Measurements from ENCODE around the gene RHOA. TPM values are rescaled to one million over a fixed set of nuclear protein-coding genes. Genes with fewer than 3 reads are reported as not detected.
"Not testable (repeated sequence)": the region's sequence is repeated elsewhere in the genome, so short reads cannot be mapped to it uniquely, and the experiment has no call there.

The RHOA gene
- total RNA-seq, 1 donor from 2014 or later: 420 TPM

DNA sequence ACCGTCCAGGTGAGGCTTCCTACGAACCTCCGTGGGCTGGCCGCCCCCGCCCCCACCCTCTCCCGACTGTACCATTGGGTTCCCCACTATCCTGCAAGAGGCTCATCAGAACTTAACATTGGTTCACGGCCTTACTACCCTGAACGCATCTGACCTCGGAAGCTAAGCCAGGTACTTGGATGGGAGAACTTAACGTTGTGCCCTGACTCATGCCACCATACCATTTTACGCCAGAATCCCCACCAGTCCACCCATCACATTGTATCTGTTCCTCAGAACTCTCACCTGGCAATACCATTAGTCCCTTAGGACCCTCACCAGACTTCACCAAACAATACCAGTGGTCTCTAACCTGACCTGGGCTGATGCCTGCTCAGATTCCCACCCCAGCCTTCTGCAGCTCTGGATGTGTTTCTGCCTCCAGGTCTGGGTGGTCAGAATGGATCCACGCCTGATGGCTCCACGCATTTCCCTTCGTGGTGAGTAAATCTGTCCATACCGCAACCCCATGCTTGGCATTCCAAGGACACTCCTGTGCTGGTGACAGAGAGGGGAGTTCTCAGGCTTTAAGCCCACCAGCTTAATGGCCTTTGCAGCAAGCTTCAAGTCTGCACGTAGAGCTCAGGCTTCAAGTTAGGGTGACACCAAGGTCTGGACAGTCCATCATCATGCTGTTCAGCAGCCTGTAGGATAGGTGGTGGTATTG is 1.0 kb upstream of the RHOA start:
- intact Hi-C loops (cut with micrococcal nuclease): loop anchor here (1.0 to 10.0 kb wide), 15 partner anchors 17 to 1324 kb away; partner anchors contain the start of genes ARIH2, DAG1, GPX1 and HYAL2

DNA sequence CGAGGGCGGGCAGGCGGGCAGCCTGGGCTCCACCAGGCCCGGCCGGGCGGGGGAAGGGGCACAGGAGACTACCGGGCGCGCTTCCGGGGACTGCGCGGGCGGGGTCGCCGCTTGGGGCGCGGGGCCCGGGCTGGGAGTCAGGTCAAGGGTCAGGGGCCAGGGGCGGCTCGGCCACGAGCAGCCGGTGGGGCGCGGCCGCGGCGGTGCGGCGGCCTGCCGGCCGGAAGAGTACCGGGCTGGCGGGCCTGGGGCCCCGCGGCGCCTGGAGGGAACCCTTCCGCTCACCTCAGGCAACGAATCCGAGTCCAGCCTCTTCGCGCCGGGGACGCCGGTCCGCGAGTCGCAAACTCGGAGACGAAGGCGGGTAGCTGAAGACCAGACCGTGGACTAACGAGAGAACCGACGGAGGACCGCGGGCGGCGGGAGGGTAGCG is 225 bp downstream of the RHOA start:
- intact Hi-C loops (cut with micrococcal nuclease): loop anchor here (5.0 to 10.0 kb wide), 3 partner anchors 404 to 913 kb away; partner anchors contain the start of genes HYAL2, IP6K2, TUSC2 and WDR6

DNA sequence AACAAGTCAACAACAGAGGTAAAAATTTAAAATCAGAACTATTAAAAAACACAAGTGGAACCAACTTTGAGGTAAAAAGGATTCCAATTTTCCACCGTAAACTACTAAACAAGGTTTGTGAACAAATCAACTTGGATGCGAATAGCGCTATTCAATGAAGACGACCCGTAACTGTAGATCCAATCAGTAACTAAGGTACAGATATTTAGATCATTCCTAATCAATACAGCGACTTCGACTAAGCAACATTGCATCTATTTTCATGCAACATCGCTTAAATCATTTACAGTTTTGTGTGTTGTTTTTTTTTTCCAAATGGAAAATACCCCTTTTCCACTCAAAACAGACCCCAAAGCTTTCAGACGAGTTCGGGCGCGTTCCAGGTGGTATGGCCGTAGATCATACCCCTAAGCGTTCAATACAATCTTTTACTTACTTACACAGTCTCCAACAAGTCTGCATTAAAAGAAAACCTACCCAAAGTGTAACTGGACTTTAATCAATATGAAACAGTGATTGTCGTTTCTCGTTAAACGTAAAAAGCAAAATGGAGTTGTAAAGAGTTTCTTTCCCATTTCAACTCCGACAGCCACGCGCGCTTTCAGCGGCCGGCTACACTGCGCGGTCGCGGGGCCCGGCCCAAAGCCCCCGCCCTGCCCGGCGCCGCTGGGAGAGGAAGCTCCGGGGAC is 786 bp downstream of the RHOA start:
- intact Hi-C loops (cut with micrococcal nuclease): loop anchor here (5.0 to 10.0 kb wide), 3 partner anchors 404 to 914 kb away; partner anchors contain the start of genes HYAL2, IP6K2, TUSC2 and WDR6

DNA sequence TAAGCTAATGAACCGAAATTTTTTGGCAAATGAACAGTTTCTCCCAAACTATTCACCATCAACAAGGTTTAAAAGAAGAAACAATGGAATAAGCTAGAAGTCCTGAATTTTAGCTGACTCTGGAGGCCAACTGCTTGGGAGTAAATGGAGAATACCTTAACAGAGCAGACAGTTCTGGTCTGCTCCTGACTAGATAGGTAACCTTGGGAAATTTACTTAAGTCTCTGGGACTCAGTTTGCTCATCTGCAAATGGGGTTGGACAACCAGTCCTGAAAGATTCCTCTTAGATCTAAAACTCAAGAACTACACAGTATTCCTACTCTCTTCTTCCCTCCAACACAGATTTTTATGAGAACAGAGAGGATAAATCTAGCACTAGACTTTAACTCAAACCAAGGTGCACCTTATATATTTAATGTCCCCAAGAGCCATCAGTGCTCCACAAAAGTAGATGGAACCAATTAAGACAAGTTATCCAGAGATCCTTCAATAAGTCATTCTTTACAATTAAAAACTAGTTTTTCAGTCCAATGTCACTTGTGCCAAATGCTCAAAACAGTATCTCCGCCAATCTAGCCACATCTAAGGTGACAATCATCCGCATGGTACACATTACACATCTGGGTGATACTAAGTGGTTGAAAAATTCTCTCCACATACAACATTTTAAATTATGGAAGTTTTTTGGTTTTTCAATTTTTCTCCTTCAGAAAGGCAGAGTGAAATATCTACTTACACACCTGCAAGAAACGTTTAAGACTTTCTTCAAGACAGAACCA is 1.5 kb downstream of the RHOA start:
- intact Hi-C loops (cut with micrococcal nuclease): loop anchor here (5.0 to 10.0 kb wide), 3 partner anchors 403 to 915 kb away; partner anchors contain the start of genes HYAL2, IP6K2, TUSC2 and WDR6

DNA sequence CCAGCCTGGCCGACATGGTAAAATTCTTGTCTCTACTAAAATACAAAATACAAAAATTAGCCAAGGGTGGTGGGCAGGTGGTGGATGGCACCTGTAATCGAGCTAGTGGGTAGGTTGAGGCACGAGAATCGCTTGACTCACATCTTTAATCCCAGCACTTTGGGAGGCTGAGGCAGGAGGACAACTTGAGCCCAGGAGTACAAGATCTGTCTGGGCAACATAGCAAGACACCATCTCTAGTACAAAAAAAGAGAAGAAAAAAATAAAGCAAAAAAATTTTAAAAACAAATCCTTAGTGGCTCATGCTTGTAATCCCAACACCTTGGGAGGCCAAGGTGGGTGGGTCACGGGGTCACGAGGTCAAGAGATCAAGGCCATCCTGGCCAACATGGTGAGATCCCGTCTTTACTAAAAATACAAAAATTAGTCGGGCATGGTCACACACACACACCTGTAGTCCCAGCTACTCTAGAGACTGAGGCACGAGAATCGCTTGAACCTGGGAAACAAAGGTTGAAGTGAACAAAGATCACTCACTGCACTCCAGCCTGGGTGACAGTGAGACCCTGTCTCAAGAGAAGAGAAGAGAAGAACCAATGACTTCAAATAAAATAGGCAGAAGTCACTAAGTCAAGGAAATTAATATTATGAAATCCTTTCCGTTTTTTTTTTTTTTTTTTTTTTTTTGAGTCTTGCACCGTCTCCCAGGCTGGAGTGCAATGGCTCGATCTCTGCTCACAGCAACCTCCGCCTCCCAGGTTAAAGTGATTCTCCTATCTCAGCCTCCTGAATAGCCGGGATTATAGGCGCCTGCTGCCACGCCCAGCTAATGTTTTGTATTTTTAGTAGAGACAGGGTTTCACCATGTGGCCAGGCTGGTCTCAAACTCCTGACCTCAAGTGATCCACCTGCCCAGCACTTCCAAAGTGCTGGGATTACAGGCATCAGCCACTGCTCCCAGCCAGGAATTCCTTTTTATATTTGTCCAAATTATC is 4.9 kb downstream of the RHOA start:
- intact Hi-C loops (cut with micrococcal nuclease): no loop called here

DNA sequence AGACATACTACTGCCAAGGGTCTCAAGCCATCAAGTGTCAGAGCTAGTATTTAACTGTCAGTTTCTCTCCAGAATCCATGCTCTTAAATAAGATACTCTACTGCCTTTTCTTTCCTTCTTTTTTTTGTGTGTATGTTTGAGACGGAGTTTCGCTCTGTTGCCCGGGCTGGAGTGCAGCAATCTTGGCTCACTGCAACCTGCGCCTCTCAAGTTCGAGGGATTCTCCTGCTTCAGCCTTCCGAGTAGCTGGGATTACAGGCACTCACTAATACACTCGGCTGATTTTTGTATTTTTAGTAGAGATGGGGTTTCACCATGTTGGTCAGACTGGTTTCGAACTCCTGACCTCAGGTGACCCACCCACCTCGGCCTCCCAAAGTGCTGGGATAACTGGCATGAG is 6.2 kb downstream of the RHOA start:
- intact Hi-C loops (cut with micrococcal nuclease): not testable (repeated sequence)

DNA sequence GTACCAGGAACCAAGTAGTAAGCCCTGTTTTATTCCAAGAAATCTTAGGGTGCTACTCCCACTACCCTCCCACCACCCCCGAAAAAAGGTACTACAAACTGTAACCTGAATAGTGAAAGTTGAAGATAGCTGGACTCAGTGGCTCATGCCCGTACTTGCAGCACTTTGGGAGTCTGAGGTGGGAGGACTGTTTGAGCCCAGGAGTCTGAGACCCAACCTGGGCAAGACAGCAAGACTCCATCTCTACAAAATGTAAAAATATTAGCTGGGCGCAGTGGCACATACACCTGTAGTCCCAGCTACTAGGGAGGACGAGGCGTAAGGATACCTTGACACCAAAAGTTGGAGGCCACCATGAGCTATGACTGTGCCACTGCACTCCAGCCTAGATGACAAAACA is 7.9 kb downstream of the RHOA start:
- intact Hi-C loops (cut with micrococcal nuclease): no loop called here

DNA sequence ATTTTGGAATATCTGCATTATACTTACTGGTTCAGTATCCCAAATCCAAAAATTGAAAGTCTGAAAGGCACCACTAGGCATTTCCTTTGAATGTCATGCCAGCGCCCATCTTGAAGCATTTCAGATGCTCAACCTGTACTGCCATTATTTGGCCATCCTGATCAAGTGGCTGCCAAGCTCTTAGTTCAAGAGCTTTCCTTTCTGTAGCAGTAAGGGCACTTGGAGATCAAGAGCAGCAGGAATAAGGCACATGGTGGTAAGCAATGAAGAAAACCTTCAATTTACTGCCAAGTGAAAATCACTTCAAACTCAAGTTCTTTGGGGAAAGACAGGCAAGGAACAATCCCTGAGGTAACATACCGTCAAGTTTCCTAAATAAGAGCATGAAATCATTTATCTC is 10.0 kb downstream of the RHOA start:
- intact Hi-C loops (cut with micrococcal nuclease): no loop called here

DNA sequence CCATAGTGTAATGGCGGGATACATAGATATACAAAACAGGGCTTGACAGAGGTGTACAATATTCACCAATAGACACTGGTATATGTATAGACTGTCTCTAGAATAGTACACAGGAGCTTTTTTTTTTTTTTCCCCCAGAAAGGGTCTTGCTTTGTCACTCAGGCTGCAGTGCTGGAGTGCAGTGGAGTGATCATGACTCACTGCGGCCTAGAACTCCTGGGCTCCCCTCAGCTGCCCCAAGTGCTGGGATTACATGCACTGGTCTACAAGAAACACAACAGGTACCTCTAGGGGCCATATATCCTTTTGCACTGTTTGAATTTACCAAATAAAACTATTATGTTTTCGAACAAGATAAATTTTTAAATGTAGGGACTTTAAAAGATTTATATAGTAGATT is 12.3 kb downstream of the RHOA start:
- intact Hi-C loops (cut with micrococcal nuclease): no loop called here

DNA sequence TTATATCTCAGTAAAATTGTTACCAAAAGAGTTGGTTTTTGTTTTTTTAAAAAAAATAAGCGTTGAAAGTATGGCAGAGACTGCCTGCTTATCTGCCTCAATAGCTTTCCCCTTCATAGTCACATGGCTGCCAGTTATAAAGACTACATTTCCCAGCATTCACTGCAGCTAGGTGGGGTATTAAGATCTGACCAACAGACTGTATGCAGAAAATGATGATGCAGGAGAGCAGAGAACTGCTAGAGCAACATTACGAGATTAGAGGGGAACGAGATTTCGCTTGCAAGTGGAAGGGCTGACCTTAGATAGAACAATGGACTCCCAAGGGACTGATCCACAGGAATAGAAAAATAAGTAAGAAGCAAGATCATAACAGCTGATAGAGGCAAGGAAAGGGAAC is 14.3 kb downstream of the RHOA start:
- intact Hi-C loops (cut with micrococcal nuclease): no loop called here

DNA sequence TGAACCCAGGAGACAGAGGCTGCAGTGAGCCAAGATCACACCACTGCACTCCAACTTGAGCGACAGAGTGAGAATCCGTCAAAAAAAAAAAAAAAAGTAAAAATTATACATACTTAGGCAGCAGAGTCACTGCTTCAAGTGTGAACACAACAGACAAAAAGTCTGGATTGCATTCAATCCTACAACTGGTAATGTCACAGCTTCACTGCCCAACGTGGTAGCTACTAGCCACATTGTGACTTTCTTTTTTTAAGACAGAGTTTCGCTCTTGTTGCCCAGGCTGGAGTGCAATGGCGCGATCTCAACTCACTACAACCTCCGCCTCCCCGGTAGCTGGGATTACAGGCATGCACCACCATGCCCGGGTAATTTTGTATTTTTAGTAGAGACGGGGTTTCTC is 20.5 kb downstream of the RHOA start:
- intact Hi-C loops (cut with micrococcal nuclease): not testable (repeated sequence)

DNA sequence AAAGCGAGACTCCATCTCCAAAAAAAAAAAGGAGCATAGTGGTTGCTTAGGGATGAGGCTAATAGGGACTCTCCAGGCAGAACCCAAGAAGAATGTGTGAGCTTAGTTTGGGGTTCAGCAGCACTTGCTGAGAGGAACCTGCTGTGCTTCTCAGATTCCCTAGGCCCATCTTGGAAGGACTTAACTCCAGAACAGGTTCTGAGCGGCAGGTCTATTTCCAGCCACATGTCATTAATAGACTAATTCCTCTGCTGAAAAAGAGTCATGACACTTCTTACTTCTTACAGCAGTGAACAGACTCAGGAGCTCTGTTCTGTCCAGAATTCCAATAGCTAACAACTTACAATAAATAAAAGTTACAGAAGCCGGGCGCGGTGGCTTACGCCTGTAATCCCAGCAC is 22.5 kb downstream of the RHOA start:
- intact Hi-C loops (cut with micrococcal nuclease): no loop called here

DNA sequence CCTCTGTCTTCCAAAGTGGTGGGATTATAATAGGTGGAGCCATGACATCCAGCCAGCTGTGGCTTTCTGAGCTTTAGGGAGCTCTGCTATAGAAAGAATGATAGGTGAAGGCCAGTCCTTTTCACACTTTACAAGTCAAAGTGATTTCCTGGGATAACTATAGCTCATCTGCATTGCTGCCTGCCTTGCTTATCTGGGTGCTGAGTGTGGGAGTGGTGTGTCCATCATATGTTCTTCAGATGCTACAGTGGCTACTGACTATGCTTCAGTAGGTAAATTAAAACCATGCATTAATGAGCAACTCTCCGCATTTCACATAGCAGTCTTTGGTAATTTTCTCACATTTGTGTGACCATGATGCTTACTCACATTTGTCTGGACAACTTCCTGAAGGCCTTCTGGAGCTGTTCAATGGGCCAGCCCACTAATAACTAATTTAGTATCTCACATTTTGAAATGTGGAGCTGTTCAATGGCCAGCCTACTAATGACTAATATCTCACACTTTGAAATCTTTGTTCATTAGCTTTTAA is 23.4 kb downstream of the RHOA start:
- intact Hi-C loops (cut with micrococcal nuclease): no loop called here

DNA sequence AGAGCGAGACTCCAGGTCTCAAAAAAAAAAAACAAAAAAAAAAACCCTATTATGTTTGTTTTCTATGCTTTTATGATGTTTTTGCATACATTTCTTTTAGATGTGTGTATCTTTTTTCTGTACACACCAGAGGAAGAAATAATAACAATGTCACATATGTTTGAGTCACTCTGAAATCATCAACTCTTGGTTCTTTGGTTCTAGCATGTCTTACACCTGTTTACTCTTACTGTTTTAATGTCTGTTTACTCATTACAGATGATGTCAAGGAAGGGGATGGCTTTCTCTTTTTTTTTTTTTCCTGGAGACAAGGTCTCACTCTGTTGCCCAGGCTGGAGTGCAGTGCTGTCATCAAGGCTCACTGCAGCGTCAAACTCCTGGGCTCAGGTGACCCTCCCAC is 24.1 kb downstream of the RHOA start:
- intact Hi-C loops (cut with micrococcal nuclease): no loop called here

DNA sequence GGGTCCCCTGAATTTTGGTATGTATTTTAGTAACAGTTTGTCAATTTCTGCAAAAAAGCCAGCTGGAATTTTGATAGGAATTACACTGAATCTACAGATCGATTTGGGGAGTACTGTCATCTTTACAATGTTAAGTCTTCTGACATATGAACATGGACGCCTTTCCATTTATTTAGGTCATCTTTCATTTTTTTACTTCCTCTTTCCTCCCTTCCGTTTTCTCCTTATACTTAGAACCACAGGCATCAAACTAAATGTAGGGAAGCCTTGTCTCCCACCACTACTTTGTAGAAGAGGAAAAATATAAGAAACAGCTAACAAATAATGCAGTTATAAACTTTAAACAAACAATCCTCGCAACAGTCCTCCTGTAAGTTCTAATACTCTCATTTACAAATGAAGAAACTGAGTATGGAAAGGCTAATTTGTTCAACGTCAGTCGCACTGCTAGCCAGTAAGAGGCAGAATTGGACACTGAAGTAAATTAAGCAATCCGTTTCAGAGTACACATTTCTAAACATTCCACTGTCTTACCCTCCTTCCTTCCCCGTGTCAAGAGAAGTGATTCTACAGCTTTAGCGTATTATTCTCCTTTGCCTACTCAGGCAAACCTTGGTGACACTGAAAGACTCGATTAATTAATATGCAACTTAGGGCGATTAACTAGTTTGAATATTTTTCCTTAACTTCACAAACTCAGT is 25.6 kb downstream of the RHOA start:
- intact Hi-C loops (cut with micrococcal nuclease): no loop called here

DNA sequence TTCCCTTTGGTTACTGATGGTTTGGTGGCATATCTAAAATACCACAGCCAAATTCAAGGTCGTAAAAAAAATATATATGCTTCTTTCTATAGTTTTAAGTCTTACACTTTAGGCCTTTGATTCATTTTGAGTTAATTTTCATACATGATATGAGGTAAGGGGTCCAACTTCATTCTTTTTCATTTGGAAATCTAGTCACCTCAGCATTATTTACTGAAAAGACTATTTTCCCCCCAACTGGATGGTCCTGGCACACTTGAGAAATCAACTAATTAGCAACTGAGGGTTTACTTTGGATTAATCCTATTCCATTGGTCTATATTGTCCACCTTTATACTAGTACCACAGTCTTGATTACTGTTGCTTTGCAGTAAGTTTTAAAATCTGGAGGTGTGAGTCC is 26.2 kb downstream of the RHOA start:
- intact Hi-C loops (cut with micrococcal nuclease): no loop called here

DNA sequence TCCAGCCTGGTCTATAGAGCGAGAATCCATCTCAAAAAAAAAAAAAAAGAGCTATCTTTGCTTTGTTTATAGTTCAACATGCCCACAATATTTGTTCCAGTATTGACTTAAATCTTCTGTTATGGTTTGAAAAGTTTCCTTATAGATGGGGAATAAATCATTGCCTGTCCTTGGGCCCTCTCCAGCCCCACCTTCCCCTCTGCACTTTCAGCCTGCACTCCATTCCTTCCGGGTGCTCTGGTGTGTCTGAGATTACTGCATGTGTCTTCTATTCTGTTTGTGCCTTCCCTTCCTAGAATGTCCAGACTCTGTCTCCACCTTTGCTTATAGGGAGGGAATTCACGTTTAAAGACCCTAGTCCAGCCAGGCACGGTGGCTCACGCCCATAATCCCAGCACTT is 28.4 kb downstream of the RHOA start:
- intact Hi-C loops (cut with micrococcal nuclease): no loop called here

DNA sequence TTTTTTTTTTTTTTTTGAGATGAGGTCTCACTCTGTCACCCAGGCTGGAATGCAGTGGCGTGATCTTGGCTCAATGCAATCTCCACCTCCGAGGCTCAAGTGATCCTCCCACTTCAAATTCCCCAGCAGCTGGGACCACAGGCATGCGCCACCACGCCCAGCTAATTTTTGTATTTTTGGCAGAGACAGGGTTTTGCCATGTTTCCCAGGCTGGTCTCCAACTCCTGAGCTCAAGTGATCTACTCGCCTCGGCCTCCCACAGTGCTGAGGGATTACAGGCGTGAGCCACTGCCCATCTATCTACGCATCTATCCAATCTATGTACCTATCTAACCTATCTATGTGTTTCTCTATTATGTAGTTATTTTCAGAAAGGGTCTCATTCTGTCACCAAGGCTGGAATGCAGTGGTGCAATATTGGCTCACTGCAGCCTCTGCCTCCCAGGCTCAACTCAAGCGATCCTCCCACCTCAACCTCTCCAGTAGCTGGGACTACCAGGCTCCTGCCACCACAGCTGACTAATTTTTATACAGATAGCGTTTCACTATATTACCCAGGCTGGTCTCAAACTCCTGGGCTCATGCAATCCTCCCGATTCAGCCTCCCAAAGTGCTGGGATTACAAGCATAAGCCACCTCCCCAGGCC is 33.4 kb downstream of the RHOA start:
- intact Hi-C loops (cut with micrococcal nuclease): no loop called here

DNA sequence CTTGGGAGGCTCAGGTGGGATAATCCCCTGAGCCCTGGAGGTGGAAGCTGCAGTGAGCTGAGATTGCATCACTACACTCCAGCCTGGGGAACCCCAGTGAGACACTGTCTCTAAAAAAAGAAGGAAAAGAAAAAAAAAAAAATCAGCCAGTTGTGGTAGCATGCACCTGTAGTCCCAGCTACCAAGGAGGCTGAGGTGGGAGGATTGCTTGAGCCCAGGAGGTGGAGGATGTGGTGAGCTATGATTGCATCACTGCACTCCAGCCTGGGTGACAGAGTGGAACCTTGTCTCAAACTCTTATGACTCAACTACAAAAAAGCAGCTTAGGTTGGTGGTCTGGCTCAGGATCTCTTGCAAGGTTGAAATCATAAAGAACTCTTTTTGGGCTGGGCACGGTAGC is 34.3 kb downstream of the RHOA start:
- intact Hi-C loops (cut with micrococcal nuclease): loop anchor here (1.0 kb wide), 1 partner anchor 35 kb away; the partner anchor contains the start of gene TCTA

Measured in T-helper 1 cell treated with Interleukin-12 subunit alpha and Interleukin-12 subunit beta and Interleukin-4 antibody, amounts not matched to agents 30 ng/mL and 1 ng/mL, for 36 hours (primary cell).